Placental epithelial cell (primary cell): ENCODE results near the gene STEEP1. TPM values are rescaled to one million over a fixed set of nuclear protein-coding genes. Genes with fewer than 3 reads are reported as not detected.

ENCODE experiments used
- total RNA-seq: library from RNA; depleted of rRNA; stranded (reverse); fragments of >200 nt; gene quantifications from 2 replicates; pipeline ENCODE4 v1.2.3, GENCODE V29; 2012

STEEP1 gene
- 21.0 and 33.8 TPM in 2 replicates for total RNA-seq

DNA sequence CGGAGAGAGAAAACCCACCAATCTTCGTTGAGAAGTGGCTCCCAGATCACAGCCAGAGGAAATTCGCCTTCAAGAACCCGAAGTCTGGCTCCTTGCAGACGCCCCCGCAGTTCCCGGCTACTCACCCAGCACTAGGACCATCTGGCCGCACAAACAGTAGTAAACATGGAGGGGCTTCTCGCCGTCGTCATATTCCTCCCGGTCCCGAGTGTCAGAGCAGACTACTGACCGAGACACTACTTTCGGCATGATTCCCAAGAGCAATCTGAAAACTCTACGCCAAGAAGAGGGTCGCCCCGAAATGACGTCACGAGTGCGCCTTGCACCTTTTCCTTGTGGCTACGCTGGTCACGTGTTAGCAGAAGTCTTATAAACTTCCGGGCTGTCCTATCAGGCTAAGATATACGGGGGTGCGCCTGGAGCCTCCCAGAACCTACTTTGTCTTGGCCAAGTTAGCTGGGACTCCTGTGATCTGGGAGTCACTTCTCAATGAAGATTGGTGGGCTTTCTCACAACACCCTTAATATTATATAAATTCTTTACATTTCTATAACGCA lies at the start of gene STEEP1:
STEEP1 (minus strand) TSS at position 303 of the 557 bp plus-strand sequence; CDS start at position 249, 54 bp downstream.

GRCh38 chrX:119606280-119607017 lies 41.2 kb upstream of the STEEP1 start, which contains the start of gene NKRF:
Gene NKRF, minus strand, starts transcription at chrX:119606424.

DNA sequence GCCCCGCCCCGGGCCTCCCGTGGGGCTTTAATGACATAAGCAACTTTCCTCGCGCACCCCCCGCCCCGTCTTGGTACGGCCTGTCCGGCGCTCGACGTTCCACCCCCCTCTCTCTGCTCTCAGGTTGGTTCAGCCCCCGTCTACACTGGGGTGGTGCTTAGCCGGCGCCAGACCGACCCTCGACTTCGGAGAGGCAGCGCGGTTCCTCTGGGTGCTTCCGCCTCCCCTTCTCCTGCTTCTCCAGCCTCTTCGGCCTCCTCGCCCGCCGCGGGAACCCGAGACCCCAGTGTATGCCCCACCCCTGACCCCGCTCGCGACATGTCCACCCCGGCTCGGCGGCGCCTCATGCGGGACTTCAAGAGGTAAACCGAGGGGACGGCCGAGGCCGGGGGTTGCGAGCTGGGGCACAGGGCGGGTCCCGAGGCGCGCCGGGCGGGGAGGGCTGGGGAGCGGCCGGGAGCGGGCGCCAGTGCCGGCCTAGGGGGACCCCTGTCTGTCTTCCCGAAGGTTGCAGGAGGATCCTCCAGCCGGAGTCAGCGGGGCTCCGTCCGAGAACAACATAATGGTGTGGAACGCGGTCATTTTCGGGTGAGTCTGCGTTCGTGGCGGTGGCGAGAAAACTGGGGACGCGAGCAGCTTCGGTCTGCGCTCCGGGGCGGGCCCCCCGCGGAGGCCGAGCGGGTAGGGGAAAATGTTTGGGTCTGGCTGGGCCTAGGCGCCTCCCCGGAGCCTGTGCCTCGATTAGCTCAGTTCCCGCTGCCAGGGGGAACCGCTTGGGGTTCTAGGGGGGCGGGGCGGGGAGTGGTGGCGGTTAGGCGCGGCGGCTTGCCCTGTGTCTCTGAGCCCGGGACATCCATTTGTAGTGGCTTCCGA lies 9.4 kb upstream of the STEEP1 start, which contains the start of gene UBE2A:
UBE2A (plus strand) TSS at position 170 of the 873 bp plus-strand sequence; CDS start at position 319, 149 bp downstream.

Other genes with a start within 250 kb of the STEEP1 start
- 6.7 and 8.1 TPM in 2 replicates for gene SLC25A43, start 166.1 kb downstream of the STEEP1 start, total RNA-seq
- gene SLC25A5, start 97.0 kb downstream of the STEEP1 start, total RNA-seq = 84.4 and 193 TPM in 2 replicates
- gene UBE2A, start 9.2 kb upstream of the STEEP1 start, total RNA-seq = 24.7 and 41.1 TPM in 2 replicates
- 2.8 and 3.5 TPM in 2 replicates for gene NKRF, start 41.0 kb upstream of the STEEP1 start, total RNA-seq
- gene SEPTIN6, start 127.8 kb upstream of the STEEP1 start, total RNA-seq = 3.5 and 4.8 TPM in 2 replicates
- gene SOWAHD, start 193.2 kb upstream of the STEEP1 start, total RNA-seq = not detected in 2 replicates
- gene RPL39, start 226.2 kb upstream of the STEEP1 start, total RNA-seq = 1,157 and 1,530 TPM in 2 replicates